HG03135 (cell line): ENCODE data around the gene OLFML2A.

Experiments used
- ATAC-seq: cut with Tn5 transposase; IDR thresholded peaks from one replicate; pipeline ENCODE4 v1.9.1; 2021; ENCODE audit warnings: mild to moderate bottlenecking, moderate library complexity; ENCODE audit not compliant: unreplicated experiment

Gene OLFML2A

GRCh38 chr9:124852121-124852828, 75.3 kb downstream of the OLFML2A start:
- ATAC-seq, result no peak

GRCh38 chr9:124852829-124853531, 76.0 kb downstream of the OLFML2A start, which contains the start of gene WDR38:
Gene WDR38 (plus strand): TSS chr9:124853460. CDS start chr9:124853532, 72 bp downstream.
- peak; percentile 53 for ATAC-seq

GRCh38 chr9:124853605-124854143, 76.7 kb downstream of the OLFML2A start:
- ATAC-seq, result no peak

GRCh38 chr9:124854161-124854560, 77.2 kb downstream of the OLFML2A start:
- no peak for ATAC-seq

GRCh38 chr9:124854822-124855221, 77.9 kb downstream of the OLFML2A start:
- no peak for ATAC-seq

GRCh38 chr9:124855566-124855943, 78.6 kb downstream of the OLFML2A start:
- no peak for ATAC-seq

GRCh38 chr9:124855944-124856765, 79.2 kb downstream of the OLFML2A start:
- no peak for ATAC-seq

- ATAC-seq, result no peak
Measured at GRCh38 chr9:124857533-124858162, 80.7 kb downstream of the OLFML2A start.

- no peak for ATAC-seq
Measured at GRCh38 chr9:124858330-124859046, 81.6 kb downstream of the OLFML2A start.

- no peak for ATAC-seq
Measured at GRCh38 chr9:124859803-124860581, 83.1 kb downstream of the OLFML2A start.

- no peak for ATAC-seq
Measured at GRCh38 chr9:124860582-124861341, 83.8 kb downstream of the OLFML2A start.

GRCh38 chr9:124861342-124862229, 84.7 kb downstream of the OLFML2A start, which contains the start of the genes ARPC5L and RPL35:
Gene ARPC5L (plus strand): TSS chr9:124862130. CDS start chr9:124869291, 7,161 bp downstream.
Gene RPL35 (minus strand): TSS chr9:124861957. CDS start chr9:124861912, 45 bp downstream.
- ATAC-seq, result peak; percentile 93

GRCh38 chr9:124863371-124863871, 86.5 kb downstream of the OLFML2A start:
- no peak for ATAC-seq
